HPDE6-E6E7 (cell line): ENCODE data around the gene MOXD1.

Experiments used
- DNase-seq: peaks from one replicate; pipeline ENCODE4 v3.0.0; 2011; ENCODE audit warnings: missing footprints; ENCODE audit errors: extremely low spot score

MOXD1 gene

GRCh38 chr6:132246120-132246617 lies 155.1 kb downstream of the MOXD1 start:
- DNase-seq = no peak
